Neural cell (in vitro differentiated cells): Measurements from ENCODE around the gene ACTN2.

Source experiments
- EP300 ChIP-seq: fragments of 450-650 bp; conservative IDR thresholded peaks from 2 replicates; pipeline ENCODE4 v1.6.1; 2014; ENCODE audit warnings: antibody characterized with exemption, mild to moderate bottlenecking, moderate library complexity; ENCODE audit not compliant: poor library complexity, severe bottlenecking
- TAF1 ChIP-seq: IDR thresholded peaks from 2 replicates; pipeline ENCODE4 v1.6.1; 2012; ENCODE audit warnings: low read depth
- TF ChIP-seq, protein P1 (sequence below): fragments of 450-650 bp; IDR thresholded peaks from 2 replicates; pipeline ENCODE4 v1.5.1; 2014; ENCODE audit warnings: antibody characterized with exemption, mild to moderate bottlenecking, moderate library complexity; ENCODE audit not compliant: poor library complexity, severe bottlenecking

DNA sequence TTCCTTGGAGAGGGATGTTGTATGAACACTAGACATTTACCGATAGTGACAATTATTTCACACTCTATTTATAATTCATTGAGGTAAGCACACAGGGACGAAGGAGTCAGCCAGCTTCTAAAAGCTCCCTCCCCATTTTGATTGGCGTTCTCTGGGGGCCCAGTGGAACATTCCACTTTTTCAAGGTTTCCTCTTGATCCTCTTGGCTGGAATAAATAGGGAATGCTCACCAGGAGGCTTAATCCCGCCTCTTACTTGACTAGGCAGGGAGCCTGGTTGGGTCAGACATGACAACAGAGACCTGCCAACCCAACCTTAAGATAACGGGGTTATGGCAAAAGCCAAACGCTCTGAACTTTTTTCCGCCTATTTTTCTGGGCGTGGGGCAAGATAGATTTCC is 974 bp downstream of the ACTN2 start:
- no peak for TF ChIP-seq TAF1
- TF ChIP-seq, protein P1, sequence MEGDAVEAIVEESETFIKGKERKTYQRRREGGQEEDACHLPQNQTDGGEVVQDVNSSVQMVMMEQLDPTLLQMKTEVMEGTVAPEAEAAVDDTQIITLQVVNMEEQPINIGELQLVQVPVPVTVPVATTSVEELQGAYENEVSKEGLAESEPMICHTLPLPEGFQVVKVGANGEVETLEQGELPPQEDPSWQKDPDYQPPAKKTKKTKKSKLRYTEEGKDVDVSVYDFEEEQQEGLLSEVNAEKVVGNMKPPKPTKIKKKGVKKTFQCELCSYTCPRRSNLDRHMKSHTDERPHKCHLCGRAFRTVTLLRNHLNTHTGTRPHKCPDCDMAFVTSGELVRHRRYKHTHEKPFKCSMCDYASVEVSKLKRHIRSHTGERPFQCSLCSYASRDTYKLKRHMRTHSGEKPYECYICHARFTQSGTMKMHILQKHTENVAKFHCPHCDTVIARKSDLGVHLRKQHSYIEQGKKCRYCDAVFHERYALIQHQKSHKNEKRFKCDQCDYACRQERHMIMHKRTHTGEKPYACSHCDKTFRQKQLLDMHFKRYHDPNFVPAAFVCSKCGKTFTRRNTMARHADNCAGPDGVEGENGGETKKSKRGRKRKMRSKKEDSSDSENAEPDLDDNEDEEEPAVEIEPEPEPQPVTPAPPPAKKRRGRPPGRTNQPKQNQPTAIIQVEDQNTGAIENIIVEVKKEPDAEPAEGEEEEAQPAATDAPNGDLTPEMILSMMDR = no peak
- no peak for TF ChIP-seq EP300
